ENCODE data around the gene IL15.

The IL15 gene

GRCh38 chr4:141757287-141757686 lies 120.9 kb downstream of the IL15 start:
- FAIRE-seq, result peak; percentile 51
- TF ChIP-seq TAF1 (IDR thresholded peaks at IDR 0.05; ENCODE audit: borderline replicate concordance, low read depth, low read length) (no peak), POLR2A (IDR thresholded peaks at IDR 0.05; ENCODE audit: low read depth, low read length) (no peak), POLR2AphosphoS5 (IDR thresholded peaks at IDR 0.05; ENCODE audit: low read depth, low read length) (no peak)
- no peak for DNase-seq (ENCODE audit: insufficient read length)

- TF ChIP-seq POLR2AphosphoS5 (IDR thresholded peaks at IDR 0.05; ENCODE audit: low read depth, low read length), result no peak
- TF ChIP-seq POLR2A (IDR thresholded peaks at IDR 0.05; ENCODE audit: low read depth, low read length), result no peak
- no peak for TF ChIP-seq TAF1 (IDR thresholded peaks at IDR 0.05; ENCODE audit: borderline replicate concordance, low read depth, low read length)
- FAIRE-seq, result no peak
- no peak for DNase-seq (ENCODE audit: insufficient read length)
Observed at GRCh38 chr4:141759796-141760425, 123.5 kb downstream of the IL15 start.

- DNase-seq (ENCODE audit: insufficient read length), result no peak
- no peak for TF ChIP-seq POLR2A (IDR thresholded peaks at IDR 0.05; ENCODE audit: low read depth, low read length)
- TF ChIP-seq POLR2AphosphoS5 (IDR thresholded peaks at IDR 0.05; ENCODE audit: low read depth, low read length), result no peak
- no peak for TF ChIP-seq TAF1 (IDR thresholded peaks at IDR 0.05; ENCODE audit: borderline replicate concordance, low read depth, low read length)
- FAIRE-seq, result no peak
Observed at GRCh38 chr4:141761926-141762325, 125.5 kb downstream of the IL15 start.

GRCh38 chr4:141763374-141763773 lies 127.0 kb downstream of the IL15 start:
- FAIRE-seq (no peak), DNase-seq (ENCODE audit: insufficient read length) (no peak)
- TF ChIP-seq POLR2AphosphoS5 (IDR thresholded peaks at IDR 0.05; ENCODE audit: low read depth, low read length), result no peak
- TF ChIP-seq TAF1 (IDR thresholded peaks at IDR 0.05; ENCODE audit: borderline replicate concordance, low read depth, low read length), result no peak
- no peak for TF ChIP-seq POLR2A (IDR thresholded peaks at IDR 0.05; ENCODE audit: low read depth, low read length)

- TF ChIP-seq POLR2A (IDR thresholded peaks at IDR 0.05; ENCODE audit: low read depth, low read length), result no peak
- no peak for TF ChIP-seq TAF1 (IDR thresholded peaks at IDR 0.05; ENCODE audit: borderline replicate concordance, low read depth, low read length)
- TF ChIP-seq POLR2AphosphoS5 (IDR thresholded peaks at IDR 0.05; ENCODE audit: low read depth, low read length), result no peak
- FAIRE-seq, result no peak
- DNase-seq (ENCODE audit: insufficient read length), result no peak
Observed at GRCh38 chr4:141768954-141769353, 132.6 kb downstream of the IL15 start.

GRCh38 chr4:141771889-141772830 lies 135.8 kb downstream of the IL15 start:
- DNase-seq (ENCODE audit: insufficient read length), result peak; percentile 12
- FAIRE-seq, result peak; percentile 77
- TF ChIP-seq TAF1 (IDR thresholded peaks at IDR 0.05; ENCODE audit: borderline replicate concordance, low read depth, low read length) (no peak), POLR2A (IDR thresholded peaks at IDR 0.05; ENCODE audit: low read depth, low read length) (no peak), POLR2AphosphoS5 (IDR thresholded peaks at IDR 0.05; ENCODE audit: low read depth, low read length) (no peak)

- FAIRE-seq, result no peak
- DNase-seq (ENCODE audit: insufficient read length), result no peak
- TF ChIP-seq TAF1 (IDR thresholded peaks at IDR 0.05; ENCODE audit: borderline replicate concordance, low read depth, low read length) (no peak), POLR2A (IDR thresholded peaks at IDR 0.05; ENCODE audit: low read depth, low read length) (no peak), POLR2AphosphoS5 (IDR thresholded peaks at IDR 0.05; ENCODE audit: low read depth, low read length) (no peak)
Observed at GRCh38 chr4:141772838-141773237, 136.5 kb downstream of the IL15 start.

- FAIRE-seq, result no peak
- TF ChIP-seq TAF1 (IDR thresholded peaks at IDR 0.05; ENCODE audit: borderline replicate concordance, low read depth, low read length) (no peak), POLR2A (IDR thresholded peaks at IDR 0.05; ENCODE audit: low read depth, low read length) (no peak), POLR2AphosphoS5 (IDR thresholded peaks at IDR 0.05; ENCODE audit: low read depth, low read length) (no peak)
Observed at GRCh38 chr4:141782205-141782604, 145.8 kb downstream of the IL15 start.

More at GRCh38 chr4:141782205-141782604, 145.8 kb downstream of the IL15 start:
- DNase-seq (ENCODE audit: insufficient read length), result no peak

Measured in GM12892 (cell line).